AG04450 (cell line): ENCODE results near the gene FOSB. TPM values are rescaled to one million over a fixed set of nuclear protein-coding genes. Genes with fewer than 3 reads are reported as not detected.

Source experiments
- CTCF ChIA-PET: fragments of 300-600, 350-600 bp; formaldehyde crosslinking; extraction: SDS; loops from one replicate; lab custom pipeline; 2022; ENCODE audit warnings: antibody characterized with exemption, inconsistent platforms; lab: Charles Lee
- POLR2A ChIA-PET: fragments of 350-600 bp; formaldehyde crosslinking; extraction: SDS; loops from one replicate; lab custom pipeline; 2021; ENCODE audit warnings: antibody characterized with exemption, inconsistent platforms; lab: Yijun Ruan, JAX
- DNase-seq: peaks from one replicate; pipeline ENCODE4 v3.0.0-alpha.2; 2011; ENCODE audit warnings: low read depth, low spot score
- H3K27ac ChIP-seq: one replicate; pipeline ENCODE4 v1.5.1; 2012; ENCODE audit warnings: low read depth, low read length, control low read depth
- H3K27me3 ChIP-seq: one replicate; pipeline ENCODE4 v1.6.0; 2012; ENCODE audit warnings: low read length; ENCODE audit not compliant: control insufficient read depth, insufficient read depth
- H3K4me3 ChIP-seq: 2 replicates; pipeline ENCODE4 v1.5.1; 2011; ENCODE audit warnings: mild to moderate bottlenecking, low read depth, low read length, control low read depth
- H3K9me3 ChIP-seq: 2 replicates; pipeline ENCODE4 v1.5.1; 2012; ENCODE audit warnings: low read length; ENCODE audit not compliant: control insufficient read depth, insufficient read depth
- polyA plus RNA-seq: library from polyadenylated mRNA; depleted of rRNA; stranded (reverse); fragments of >200 nt; gene quantifications from 2 replicates; pipeline ENCODE4 v1.2.3, GENCODE V29; 2011
- TF ChIP-seq, protein P1 (sequence below): IDR thresholded peaks from 2 replicates; pipeline ENCODE4 v1.5.1; 2011; ENCODE audit warnings: low read depth, low read length, control low read depth, inconsistent platforms

FOSB gene
- polyA plus RNA-seq, 1 experiment: 1.3 TPM

DNA sequence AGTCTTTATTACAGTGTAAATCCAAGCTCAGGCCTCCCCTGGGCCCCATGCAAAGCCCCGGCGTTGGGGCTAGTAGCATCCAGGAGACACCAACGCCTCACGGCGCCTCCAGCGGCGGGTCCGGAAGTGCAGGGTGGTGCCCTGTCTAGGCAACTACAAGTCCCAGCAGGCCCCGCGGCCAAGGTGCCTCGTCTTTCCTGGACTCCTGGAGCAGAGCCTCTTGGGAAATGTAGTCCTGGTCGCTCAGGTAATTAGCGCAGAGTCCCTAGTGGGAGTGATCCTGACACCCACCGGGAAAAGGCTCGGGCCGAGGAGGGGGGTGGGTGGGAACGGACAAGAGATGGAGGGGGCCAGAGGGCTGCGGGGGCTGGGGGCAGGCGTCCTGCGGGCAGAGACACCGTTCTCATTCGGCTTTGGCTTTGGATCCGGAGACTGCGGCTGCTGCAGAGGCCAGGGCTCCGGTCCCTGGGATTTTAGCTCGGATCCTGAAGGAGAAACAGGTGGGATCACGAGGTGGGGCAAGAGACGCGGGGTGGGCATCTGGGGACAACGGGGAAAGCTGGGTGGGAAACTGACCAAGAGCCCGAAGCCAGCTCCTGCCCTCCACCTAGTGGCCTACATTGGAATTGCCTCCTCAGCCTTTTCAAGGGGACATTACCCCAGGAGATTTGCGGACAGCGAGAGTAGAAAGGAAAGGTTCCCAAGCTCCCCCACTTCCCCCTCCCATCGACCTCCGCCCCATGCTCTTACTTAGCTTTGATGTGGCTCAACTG is 17.7 kb downstream of the FOSB start:
- peak; percentile 89 for DNase-seq
- H3K9me3 ChIP-seq: no peaks in the 10 kb centered on the region
- POLR2A ChIA-PET: interaction anchor here (0.7 to 1.7 kb wide), 3 partner anchors 9 to 46 kb away, joined by 3 to 10 read pairs (median 7); partner anchors contain the start of gene RTN2
- CTCF ChIA-PET: interaction anchor here (0.5 to 3.7 kb wide), 43 partner anchors 8 to 1654 kb away, joined by 3 to 54 read pairs (median 4); partner anchors contain the start of genes FOSB, PPM1N, QPCTL and RTN2
- no peaks in the 10 kb centered on the region for H3K27me3 ChIP-seq
- TF ChIP-seq, protein P1, sequence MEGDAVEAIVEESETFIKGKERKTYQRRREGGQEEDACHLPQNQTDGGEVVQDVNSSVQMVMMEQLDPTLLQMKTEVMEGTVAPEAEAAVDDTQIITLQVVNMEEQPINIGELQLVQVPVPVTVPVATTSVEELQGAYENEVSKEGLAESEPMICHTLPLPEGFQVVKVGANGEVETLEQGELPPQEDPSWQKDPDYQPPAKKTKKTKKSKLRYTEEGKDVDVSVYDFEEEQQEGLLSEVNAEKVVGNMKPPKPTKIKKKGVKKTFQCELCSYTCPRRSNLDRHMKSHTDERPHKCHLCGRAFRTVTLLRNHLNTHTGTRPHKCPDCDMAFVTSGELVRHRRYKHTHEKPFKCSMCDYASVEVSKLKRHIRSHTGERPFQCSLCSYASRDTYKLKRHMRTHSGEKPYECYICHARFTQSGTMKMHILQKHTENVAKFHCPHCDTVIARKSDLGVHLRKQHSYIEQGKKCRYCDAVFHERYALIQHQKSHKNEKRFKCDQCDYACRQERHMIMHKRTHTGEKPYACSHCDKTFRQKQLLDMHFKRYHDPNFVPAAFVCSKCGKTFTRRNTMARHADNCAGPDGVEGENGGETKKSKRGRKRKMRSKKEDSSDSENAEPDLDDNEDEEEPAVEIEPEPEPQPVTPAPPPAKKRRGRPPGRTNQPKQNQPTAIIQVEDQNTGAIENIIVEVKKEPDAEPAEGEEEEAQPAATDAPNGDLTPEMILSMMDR: peak; percentile 92
- peak overlapping the region; percentile 81 for H3K4me3 ChIP-seq
- no peak overlapping the region for H3K27ac ChIP-seq

DNA sequence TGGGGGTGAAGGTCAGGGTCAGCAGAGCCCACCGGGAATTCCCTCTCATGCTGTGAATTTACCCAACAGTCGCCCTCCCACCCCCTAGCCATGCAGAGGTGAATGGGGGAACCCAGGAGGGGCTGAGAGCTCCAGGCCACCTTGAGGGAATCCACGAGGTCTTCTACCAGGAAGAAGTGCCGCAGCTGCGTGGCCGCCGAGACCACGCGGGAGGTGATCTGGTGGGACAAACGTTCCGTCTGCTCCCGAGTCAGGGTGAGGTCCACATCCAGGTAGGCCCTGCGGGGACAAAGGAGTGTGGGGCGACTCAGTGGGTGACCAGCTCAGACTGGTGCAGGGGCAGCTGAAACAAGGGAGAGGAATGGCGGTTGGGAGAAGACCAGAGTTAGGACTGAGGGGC is 20.9 kb downstream of the FOSB start:
- POLR2A ChIA-PET: no interaction called here

DNA sequence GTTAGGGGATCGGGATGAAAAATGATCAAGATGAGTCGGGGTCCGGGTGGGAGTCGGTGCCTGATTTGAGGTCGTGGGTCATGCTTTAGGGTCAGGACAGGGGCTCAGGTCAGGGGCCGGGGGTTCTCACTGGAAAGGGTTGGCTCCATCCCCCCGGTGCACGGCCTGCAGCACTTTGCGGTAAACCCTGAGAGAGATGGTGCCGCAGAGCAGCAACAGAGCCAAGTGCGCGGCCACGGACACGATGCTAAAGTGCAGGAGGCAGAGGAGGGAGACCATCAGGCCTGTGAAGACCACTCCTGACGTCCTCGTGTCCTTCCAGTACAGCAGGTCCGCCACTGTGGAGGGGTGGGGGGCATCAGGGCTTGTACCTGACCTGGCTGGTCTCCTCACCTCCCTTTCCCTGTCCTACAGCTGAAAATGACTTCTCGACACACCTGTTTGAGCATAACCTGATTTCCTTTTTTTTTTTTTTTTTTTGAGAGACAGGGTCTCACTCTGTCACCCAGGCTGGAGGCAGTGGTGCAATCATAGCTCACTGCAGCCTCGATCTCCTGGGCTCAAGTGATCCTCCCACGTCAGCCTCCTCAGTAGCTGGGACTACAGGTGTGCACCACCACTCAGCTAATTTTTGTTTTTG is 21.5 kb downstream of the FOSB start:
- ChIA-PET CTCF (interaction anchor here (0.6 to 2.5 kb wide), 3 partner anchors 11 to 204 kb away, joined by 3 to 11 read pairs (median 6); no protein-coding TSS in a partner anchor), POLR2A (no interaction called here)
- Histone ChIP-seq H3K9me3 (no peaks in the 10 kb centered on the region), H3K4me3 (no peak overlapping the region), H3K27ac (no peak overlapping the region), H3K27me3 (no peaks in the 10 kb centered on the region)
- DNase-seq: no peak
- TF ChIP-seq, protein P1: no peak

More for the DNA sequence above, 20.9 kb downstream of the FOSB start:
- Histone ChIP-seq H3K27ac (no peak overlapping the region), H3K9me3 (no peaks in the 10 kb centered on the region), H3K4me3 (no peak overlapping the region), H3K27me3 (no peaks in the 10 kb centered on the region)
- no peak for DNase-seq
- TF ChIP-seq, protein P1: no peak
- CTCF ChIA-PET: interaction anchor here (2.5 kb wide), 1 partner anchor 10 kb away, joined by 11 read pairs; no protein-coding TSS in a partner anchor

DNA sequence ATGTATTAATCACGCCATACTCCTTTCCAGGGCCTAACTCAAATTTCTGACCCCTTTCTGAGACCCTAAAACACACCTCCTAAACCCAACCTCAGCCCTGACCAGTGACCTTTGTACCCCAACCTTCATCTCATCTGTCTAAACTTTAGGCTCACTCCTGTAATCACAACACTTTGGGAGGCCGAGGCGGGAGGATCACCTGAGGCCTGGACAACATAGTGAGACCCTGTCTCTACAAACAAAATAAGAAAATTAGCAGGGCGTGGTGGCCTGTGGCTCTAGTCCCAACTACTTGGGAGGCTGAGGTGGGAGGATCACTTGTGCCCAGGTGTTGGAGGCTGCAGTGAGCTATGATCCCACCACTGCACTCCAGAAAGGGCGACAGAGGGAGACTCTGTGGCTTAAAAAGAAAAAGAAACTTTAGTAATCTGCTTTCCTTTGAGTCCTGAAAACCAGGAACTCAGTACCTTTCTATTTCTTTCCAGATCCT is 24.4 kb downstream of the FOSB start:
- TF ChIP-seq, protein P1: no peak
- no peak for DNase-seq
- CTCF ChIA-PET: interaction anchor here (1.5 kb wide), 1 partner anchor 14 kb away, joined by 5 read pairs; no protein-coding TSS in a partner anchor
- Histone ChIP-seq H3K27ac (no peak overlapping the region), H3K4me3 (no peak overlapping the region; the same call in 1 of the 2 replicates), H3K9me3 (no peaks in the 10 kb centered on the region), H3K27me3 (no peaks in the 10 kb centered on the region)
- POLR2A ChIA-PET: no interaction called here
